Measurements from ENCODE around the gene SH3RF3.

The SH3RF3 gene

GRCh38 chr2:109137616-109138015 is 8.6 kb downstream of the SH3RF3 start:
- no peak overlapping the region for H4K8ac ChIP-seq (ENCODE audit: low read depth, low read length)
- peaks cover 0 to 8% (median 4%) of the 10 kb centered on the region in 3 experiments for H3K27me3 ChIP-seq (ENCODE audit: control insufficient read depth in 3 of 3, insufficient read depth in 3 of 3, low read depth in 1 of 3, low read length in 3 of 3)
- no peak overlapping the region for H2AFZ ChIP-seq (ENCODE audit: low read length)
- H2BK5ac ChIP-seq (ENCODE audit: low read length): no peak overlapping the region
- DNase-seq (ENCODE audit: low spot score): no peak
- no peaks in the 10 kb centered on the region for H3K36me3 ChIP-seq (replicated peaks in 1 of 2; ENCODE audit: control insufficient read depth in 2 of 2, insufficient read depth in 2 of 2, low read length in 2 of 2)
- no peak overlapping the region for H3K4me2 ChIP-seq (ENCODE audit: insufficient read depth, low read length, poor library complexity, severe bottlenecking)
- no peak overlapping the region for H3K4me3 ChIP-seq (ENCODE audit: low read length in 2 of 2)
- H2BK120ac ChIP-seq (ENCODE audit: low read depth, low read length): no peak overlapping the region
- H3K9ac ChIP-seq (ENCODE audit: low read depth, low read length, poor library complexity): no peak overlapping the region
- H2AK5ac ChIP-seq (ENCODE audit: low read depth, low read length): no peak overlapping the region
- no peak overlapping the region for H2BK15ac ChIP-seq (ENCODE audit: low read length)
- no peak overlapping the region for H3K27ac ChIP-seq (replicated peaks; ENCODE audit: low read length)
- no peak overlapping the region for H3K4ac ChIP-seq (ENCODE audit: low read length)
- H2BK12ac ChIP-seq (ENCODE audit: low read length): no peak overlapping the region
- H3K23ac ChIP-seq (ENCODE audit: low read depth, low read length, poor library complexity): no peak overlapping the region
- WGBS, 2 donors (ENCODE audit: extremely low coverage in 2 of 2, insufficient read length in 2 of 2, insufficient replicate concordance in 1 of 2): no CpG with 5 or more reads among the region's 6 CpGs
- peaks cover 8 to 9% of the 10 kb centered on the region in 2 donors for H3K4me1 ChIP-seq (ENCODE audit: control insufficient read depth in 2 of 2, insufficient read depth in 1 of 2, low read depth in 1 of 2, low read length in 2 of 2)
- H4K91ac ChIP-seq (ENCODE audit: low read depth, low read length, poor library complexity): no peak overlapping the region
- H3K9me3 ChIP-seq (replicated peaks in 1 of 2; ENCODE audit: control insufficient read depth in 2 of 2, insufficient read depth in 1 of 2, low read depth in 1 of 2, low read length in 2 of 2): no peaks in the 10 kb centered on the region
- H3K14ac ChIP-seq (ENCODE audit: low read length): no peak overlapping the region
- H3K18ac ChIP-seq (ENCODE audit: low read length): no peak overlapping the region
- no peaks in the 10 kb centered on the region for H3K79me1 ChIP-seq (ENCODE audit: low read depth, low read length)

DNA sequence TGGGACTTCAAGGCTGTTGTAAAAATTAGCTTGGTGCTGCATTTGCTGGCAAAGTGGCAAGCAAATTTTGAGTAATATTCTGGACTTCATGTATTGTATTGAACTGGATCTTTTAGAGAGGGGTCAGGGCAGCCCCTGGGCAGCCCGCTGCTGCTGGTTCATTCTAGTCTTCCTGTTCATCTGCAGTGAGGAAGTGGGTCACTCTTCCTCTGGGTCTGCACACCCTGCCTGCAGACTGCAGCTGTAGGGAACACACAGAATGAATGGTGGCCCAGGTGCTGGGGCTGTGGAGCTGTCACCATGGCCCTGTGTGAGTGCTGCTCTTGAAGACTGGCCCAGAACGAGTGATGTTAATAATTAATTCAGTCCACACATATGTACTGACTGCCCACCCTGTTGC is 9.4 kb downstream of the SH3RF3 start:
- no peak for DNase-seq (ENCODE audit: low spot score)
- no peak overlapping the region for H3K4ac ChIP-seq (ENCODE audit: low read length)
- no peak overlapping the region for H3K14ac ChIP-seq (ENCODE audit: low read length)
- no peak overlapping the region for H4K8ac ChIP-seq (ENCODE audit: low read depth, low read length)
- WGBS, 2 donors (ENCODE audit: extremely low coverage in 2 of 2, insufficient read length in 2 of 2, insufficient replicate concordance in 1 of 2): no CpG with 5 or more reads among the region's 2 CpGs
- no peak overlapping the region for H3K18ac ChIP-seq (ENCODE audit: low read length)
- H3K79me1 ChIP-seq (ENCODE audit: low read depth, low read length): no peaks in the 10 kb centered on the region
- H3K4me2 ChIP-seq (ENCODE audit: insufficient read depth, low read length, poor library complexity, severe bottlenecking): no peak overlapping the region
- no peaks in the 10 kb centered on the region for H3K36me3 ChIP-seq (replicated peaks in 1 of 2; ENCODE audit: control insufficient read depth in 2 of 2, insufficient read depth in 2 of 2, low read length in 2 of 2)
- no peak overlapping the region for H3K4me3 ChIP-seq (ENCODE audit: low read length in 2 of 2)
- H2AFZ ChIP-seq (ENCODE audit: low read length): no peak overlapping the region
- H3K27me3 ChIP-seq (ENCODE audit: control insufficient read depth in 3 of 3, insufficient read depth in 3 of 3, low read depth in 1 of 3, low read length in 3 of 3): peaks cover 0 to 6% (median 0%) of the 10 kb centered on the region in 3 experiments
- no peak overlapping the region for H3K27ac ChIP-seq (replicated peaks; ENCODE audit: low read length)
- H2BK5ac ChIP-seq (ENCODE audit: low read length): no peak overlapping the region
- H2AK5ac ChIP-seq (ENCODE audit: low read depth, low read length): no peak overlapping the region
- no peak overlapping the region for H2BK12ac ChIP-seq (ENCODE audit: low read length)
- H3K9me3 ChIP-seq (replicated peaks in 1 of 2; ENCODE audit: control insufficient read depth in 2 of 2, insufficient read depth in 1 of 2, low read depth in 1 of 2, low read length in 2 of 2): no peaks in the 10 kb centered on the region
- no peak overlapping the region for H3K23ac ChIP-seq (ENCODE audit: low read depth, low read length, poor library complexity)
- no peak overlapping the region for H2BK120ac ChIP-seq (ENCODE audit: low read depth, low read length)
- no peak overlapping the region for H3K9ac ChIP-seq (ENCODE audit: low read depth, low read length, poor library complexity)
- H2BK15ac ChIP-seq (ENCODE audit: low read length): no peak overlapping the region
- H3K4me1 ChIP-seq (ENCODE audit: control insufficient read depth in 2 of 2, insufficient read depth in 1 of 2, low read depth in 1 of 2, low read length in 2 of 2): peaks cover 8 to 9% of the 10 kb centered on the region in 2 donors
- H4K91ac ChIP-seq (ENCODE audit: low read depth, low read length, poor library complexity): no peak overlapping the region

- Histone ChIP-seq H2BK120ac (ENCODE audit: low read depth, low read length) (no peak overlapping the region), H3K36me3 (replicated peaks in 1 of 2; ENCODE audit: control insufficient read depth in 2 of 2, insufficient read depth in 2 of 2, low read length in 2 of 2) (no peaks in the 10 kb centered on the region), H4K91ac (ENCODE audit: low read depth, low read length, poor library complexity) (no peak overlapping the region), H3K4ac (ENCODE audit: low read length) (no peak overlapping the region), H2AK5ac (ENCODE audit: low read depth, low read length) (no peak overlapping the region), H3K4me3 (ENCODE audit: low read length in 2 of 2) (no peak overlapping the region), H3K4me2 (ENCODE audit: insufficient read depth, low read length, poor library complexity, severe bottlenecking) (no peak overlapping the region), H3K14ac (ENCODE audit: low read length) (no peak overlapping the region), H2AFZ (ENCODE audit: low read length) (no peak overlapping the region), H3K18ac (ENCODE audit: low read length) (no peak overlapping the region), H3K9me3 (replicated peaks in 1 of 2; ENCODE audit: control insufficient read depth in 2 of 2, insufficient read depth in 1 of 2, low read depth in 1 of 2, low read length in 2 of 2) (no peaks in the 10 kb centered on the region), H3K23ac (ENCODE audit: low read depth, low read length, poor library complexity) (no peak overlapping the region), H2BK5ac (ENCODE audit: low read length) (no peak overlapping the region), H3K27ac (replicated peaks; ENCODE audit: low read length) (no peak overlapping the region), H3K4me1 (ENCODE audit: control insufficient read depth in 2 of 2, insufficient read depth in 1 of 2, low read depth in 1 of 2, low read length in 2 of 2) (peaks cover 8 to 9% of the 10 kb centered on the region in 2 donors), H4K8ac (ENCODE audit: low read depth, low read length) (no peak overlapping the region), H3K27me3 (ENCODE audit: control insufficient read depth in 3 of 3, insufficient read depth in 3 of 3, low read depth in 1 of 3, low read length in 3 of 3) (peaks cover 0 to 6% (median 0%) of the 10 kb centered on the region in 3 experiments), H2BK15ac (ENCODE audit: low read length) (no peak overlapping the region), H2BK12ac (ENCODE audit: low read length) (no peak overlapping the region), H3K79me1 (ENCODE audit: low read depth, low read length) (no peaks in the 10 kb centered on the region), H3K9ac (ENCODE audit: low read depth, low read length, poor library complexity) (no peak overlapping the region)
- DNase-seq (ENCODE audit: low spot score): no peak
- WGBS, 2 donors (ENCODE audit: extremely low coverage in 2 of 2, insufficient read length in 2 of 2, insufficient replicate concordance in 1 of 2): no CpG with 5 or more reads among the region's 4 CpGs
Observed at GRCh38 chr2:109139002-109139401, 10.0 kb downstream of the SH3RF3 start.

GRCh38 chr2:109139865-109140396 is 10.9 kb downstream of the SH3RF3 start:
- peaks cover 0 to 2% (median 0%) of the 10 kb centered on the region in 3 experiments for H3K27me3 ChIP-seq (ENCODE audit: control insufficient read depth in 3 of 3, insufficient read depth in 3 of 3, low read depth in 1 of 3, low read length in 3 of 3)

More at GRCh38 chr2:109139865-109140396, 10.9 kb downstream of the SH3RF3 start:
- no peak overlapping the region for H2AFZ ChIP-seq (ENCODE audit: low read length)
- H4K8ac ChIP-seq (ENCODE audit: low read depth, low read length): no peak overlapping the region
- no peak overlapping the region for H3K27ac ChIP-seq (replicated peaks; ENCODE audit: low read length)
- no peak overlapping the region for H2BK5ac ChIP-seq (ENCODE audit: low read length)
- H4K91ac ChIP-seq (ENCODE audit: low read depth, low read length, poor library complexity): no peak overlapping the region
- H3K4me2 ChIP-seq (ENCODE audit: insufficient read depth, low read length, poor library complexity, severe bottlenecking): no peak overlapping the region
- H3K4me3 ChIP-seq (ENCODE audit: low read length in 2 of 2): no peak overlapping the region
- no peak overlapping the region for H3K14ac ChIP-seq (ENCODE audit: low read length)
- no peak for DNase-seq (ENCODE audit: low spot score)
- no peak overlapping the region for H3K9ac ChIP-seq (ENCODE audit: low read depth, low read length, poor library complexity)
- no peaks in the 10 kb centered on the region for H3K9me3 ChIP-seq (replicated peaks in 1 of 2; ENCODE audit: control insufficient read depth in 2 of 2, insufficient read depth in 1 of 2, low read depth in 1 of 2, low read length in 2 of 2)
- H2BK120ac ChIP-seq (ENCODE audit: low read depth, low read length): no peak overlapping the region
- no peak overlapping the region for H3K23ac ChIP-seq (ENCODE audit: low read depth, low read length, poor library complexity)
- H3K4me1 ChIP-seq (ENCODE audit: control insufficient read depth in 2 of 2, insufficient read depth in 1 of 2, low read depth in 1 of 2, low read length in 2 of 2): peaks cover 8% of the 10 kb centered on the region in 2 donors
- H2BK12ac ChIP-seq (ENCODE audit: low read length): no peak overlapping the region
- no peaks in the 10 kb centered on the region for H3K36me3 ChIP-seq (replicated peaks in 1 of 2; ENCODE audit: control insufficient read depth in 2 of 2, insufficient read depth in 2 of 2, low read length in 2 of 2)
- no peak overlapping the region for H2BK15ac ChIP-seq (ENCODE audit: low read length)
- H2AK5ac ChIP-seq (ENCODE audit: low read depth, low read length): no peak overlapping the region
- WGBS, 2 donors (ENCODE audit: extremely low coverage in 2 of 2, insufficient read length in 2 of 2, insufficient replicate concordance in 1 of 2): no CpG with 5 or more reads among the region's 10 CpGs
- H3K18ac ChIP-seq (ENCODE audit: low read length): peak overlapping the region; percentile 49
- no peak overlapping the region for H3K4ac ChIP-seq (ENCODE audit: low read length)
- H3K79me1 ChIP-seq (ENCODE audit: low read depth, low read length): no peaks in the 10 kb centered on the region
